ENCODE measurements around the gene RGS12.

The RGS12 gene

GRCh38 chr4:3313556-3314228 lies 20.9 kb downstream of the RGS12 start:
- no peak for DNase-seq

GRCh38 chr4:3314706-3315260 lies 22.0 kb downstream of the RGS12 start:
- DNase-seq: no peak

- DNase-seq: no peak
Observed at GRCh38 chr4:3315566-3315965, 22.7 kb downstream of the RGS12 start.

GRCh38 chr4:3316146-3316545 lies 23.3 kb downstream of the RGS12 start:
- DNase-seq: no peak

GRCh38 chr4:3317011-3317655 lies 24.3 kb downstream of the RGS12 start:
- no peak for DNase-seq

GRCh38 chr4:3317656-3318211 lies 24.9 kb downstream of the RGS12 start:
- DNase-seq: no peak

- no peak for DNase-seq
Observed at GRCh38 chr4:3318561-3319021, 25.8 kb downstream of the RGS12 start.

GRCh38 chr4:3320361-3321023 lies 27.7 kb downstream of the RGS12 start:
- DNase-seq: no peak

GRCh38 chr4:3321295-3321889 lies 28.6 kb downstream of the RGS12 start:
- no peak for DNase-seq

GRCh38 chr4:3322059-3322550 lies 29.3 kb downstream of the RGS12 start:
- no peak for DNase-seq

- DNase-seq: no peak
Observed at GRCh38 chr4:3323071-3323481, 30.3 kb downstream of the RGS12 start.

GRCh38 chr4:3324093-3324815 lies 31.4 kb downstream of the RGS12 start:
- no peak for DNase-seq

- DNase-seq: no peak
Observed at GRCh38 chr4:3328814-3329663, 36.2 kb downstream of the RGS12 start.

- DNase-seq: no peak
Observed at GRCh38 chr4:3329887-3330286, 37.1 kb downstream of the RGS12 start.

- no peak for DNase-seq
Observed at GRCh38 chr4:3330707-3331106, 37.9 kb downstream of the RGS12 start.

- DNase-seq: no peak
Observed at GRCh38 chr4:3331511-3332394, 38.9 kb downstream of the RGS12 start.

- no peak for DNase-seq
Observed at GRCh38 chr4:3332498-3332897, 39.7 kb downstream of the RGS12 start.

- DNase-seq: no peak
Observed at GRCh38 chr4:3334316-3334715, 41.5 kb downstream of the RGS12 start.

GRCh38 chr4:3335385-3335784 lies 42.6 kb downstream of the RGS12 start:
- no peak for DNase-seq

GRCh38 chr4:3335982-3336381 lies 43.2 kb downstream of the RGS12 start:
- no peak for DNase-seq

Measured in activated effector memory CD4-positive, alpha-beta T cell treated with Interleukin-2 at 50 U/mL for 16 hours (primary cell).